C4-2B (cell line): ENCODE data around the gene SOX5.

Source experiments
- ZFX ChIP-seq: fragments of 450-650 bp; IDR thresholded peaks from 2 replicates; pipeline ENCODE4 v1.6.1; 2017
- TF ChIP-seq, protein P1 (sequence below): fragments of 450-650 bp; conservative IDR thresholded peaks from 2 replicates; pipeline ENCODE4 v1.5.1; 2017; ENCODE audit warnings: mild to moderate bottlenecking

DNA sequence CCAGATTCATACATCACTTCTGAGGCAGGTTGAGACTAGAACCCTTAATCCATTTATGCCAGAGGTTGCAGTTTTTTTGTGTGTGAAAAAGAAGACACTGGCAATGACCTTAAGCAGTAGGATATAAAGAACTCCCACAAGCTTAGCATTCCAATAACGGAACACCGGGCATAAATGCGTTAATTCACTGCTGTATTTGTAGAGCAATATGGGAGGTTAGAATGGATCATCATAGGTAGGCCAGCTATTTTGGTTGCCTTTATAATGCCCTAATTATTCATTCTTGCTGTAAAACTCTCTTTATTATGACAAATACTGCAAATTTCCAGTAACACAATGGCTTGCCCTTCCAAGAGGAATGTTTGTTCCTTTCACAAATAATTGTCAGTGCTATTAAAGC, 322.7 kb downstream of the SOX5 start:
- TF ChIP-seq, protein P1, sequence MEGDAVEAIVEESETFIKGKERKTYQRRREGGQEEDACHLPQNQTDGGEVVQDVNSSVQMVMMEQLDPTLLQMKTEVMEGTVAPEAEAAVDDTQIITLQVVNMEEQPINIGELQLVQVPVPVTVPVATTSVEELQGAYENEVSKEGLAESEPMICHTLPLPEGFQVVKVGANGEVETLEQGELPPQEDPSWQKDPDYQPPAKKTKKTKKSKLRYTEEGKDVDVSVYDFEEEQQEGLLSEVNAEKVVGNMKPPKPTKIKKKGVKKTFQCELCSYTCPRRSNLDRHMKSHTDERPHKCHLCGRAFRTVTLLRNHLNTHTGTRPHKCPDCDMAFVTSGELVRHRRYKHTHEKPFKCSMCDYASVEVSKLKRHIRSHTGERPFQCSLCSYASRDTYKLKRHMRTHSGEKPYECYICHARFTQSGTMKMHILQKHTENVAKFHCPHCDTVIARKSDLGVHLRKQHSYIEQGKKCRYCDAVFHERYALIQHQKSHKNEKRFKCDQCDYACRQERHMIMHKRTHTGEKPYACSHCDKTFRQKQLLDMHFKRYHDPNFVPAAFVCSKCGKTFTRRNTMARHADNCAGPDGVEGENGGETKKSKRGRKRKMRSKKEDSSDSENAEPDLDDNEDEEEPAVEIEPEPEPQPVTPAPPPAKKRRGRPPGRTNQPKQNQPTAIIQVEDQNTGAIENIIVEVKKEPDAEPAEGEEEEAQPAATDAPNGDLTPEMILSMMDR, result no peak
- no peak for TF ChIP-seq ZFX
